Mucosa of stomach (tissue), 1 donor: Measurements from ENCODE around the gene F12.

Source experiments
- H3K27me3 ChIP-seq: one replicate; pipeline ENCODE4 v1.7.0; 2013; ENCODE audit warnings: mild to moderate bottlenecking, low read length; ENCODE audit not compliant: control insufficient read depth, insufficient read depth
- H3K36me3 ChIP-seq: one replicate; pipeline ENCODE4 v1.7.0; 2013; ENCODE audit warnings: low read length; ENCODE audit not compliant: control insufficient read depth, insufficient read depth
- H3K4me1 ChIP-seq: one replicate; pipeline ENCODE4 v1.7.0; 2013; ENCODE audit warnings: mild to moderate bottlenecking, low read length; ENCODE audit not compliant: control insufficient read depth, insufficient read depth
- H3K4me3 ChIP-seq: one replicate; pipeline ENCODE4 v1.7.0; 2013; ENCODE audit warnings: low read length
- H3K9ac ChIP-seq: one replicate; pipeline ENCODE4 v1.7.0; 2013; ENCODE audit warnings: mild to moderate bottlenecking, low read length, moderate library complexity
- H3K9me3 ChIP-seq: one replicate; pipeline ENCODE4 v1.7.0; 2013; ENCODE audit warnings: mild to moderate bottlenecking, low read length, moderate library complexity; ENCODE audit not compliant: control insufficient read depth
- donor health status: Pancreatic carcinoma.

Gene F12

GRCh38 chr5:177396807-177397206, 12.6 kb downstream of the F12 start:
- Histone ChIP-seq H3K9ac (no peak overlapping the region), H3K4me1 (peaks cover 12% of the 10 kb centered on the region), H3K27me3 (peaks cover 23% of the 10 kb centered on the region), H3K4me3 (no peak overlapping the region), H3K9me3 (no peaks in the 10 kb centered on the region), H3K36me3 (no peaks in the 10 kb centered on the region)

GRCh38 chr5:177396078-177396477, 13.3 kb downstream of the F12 start:
- Histone ChIP-seq H3K4me1 (peaks cover 12% of the 10 kb centered on the region), H3K36me3 (no peaks in the 10 kb centered on the region), H3K4me3 (no peak overlapping the region), H3K9ac (no peak overlapping the region), H3K9me3 (no peaks in the 10 kb centered on the region), H3K27me3 (peaks cover 15% of the 10 kb centered on the region)

GRCh38 chr5:177393990-177394389, 15.4 kb downstream of the F12 start:
- Histone ChIP-seq H3K27me3 (peaks cover 3% of the 10 kb centered on the region), H3K9ac (no peak overlapping the region), H3K36me3 (no peaks in the 10 kb centered on the region), H3K4me3 (no peak overlapping the region), H3K4me1 (peaks cover 7% of the 10 kb centered on the region), H3K9me3 (no peaks in the 10 kb centered on the region)

GRCh38 chr5:177393206-177393765, 16.1 kb downstream of the F12 start:
- Histone ChIP-seq H3K4me1 (peaks cover 7% of the 10 kb centered on the region), H3K27me3 (peaks cover 3% of the 10 kb centered on the region), H3K9ac (no peak overlapping the region)

GRCh38 chr5:177392765-177393164, 16.6 kb downstream of the F12 start:
- peaks cover 7% of the 10 kb centered on the region for H3K4me1 ChIP-seq
- H3K9ac ChIP-seq = no peak overlapping the region
- no peaks in the 10 kb centered on the region for H3K36me3 ChIP-seq
- peaks cover 3% of the 10 kb centered on the region for H3K27me3 ChIP-seq
- H3K9me3 ChIP-seq = no peaks in the 10 kb centered on the region
- no peak overlapping the region for H3K4me3 ChIP-seq

More at GRCh38 chr5:177393206-177393765, 16.1 kb downstream of the F12 start:
- Histone ChIP-seq H3K4me3 (no peak overlapping the region), H3K9me3 (no peaks in the 10 kb centered on the region), H3K36me3 (no peaks in the 10 kb centered on the region)

- H3K9me3 ChIP-seq = no peaks in the 10 kb centered on the region
- no peaks in the 10 kb centered on the region for H3K27me3 ChIP-seq
- no peak overlapping the region for H3K9ac ChIP-seq
- H3K4me1 ChIP-seq = peaks cover 7% of the 10 kb centered on the region
- no peak overlapping the region for H3K4me3 ChIP-seq
- H3K36me3 ChIP-seq = no peaks in the 10 kb centered on the region
Observed at GRCh38 chr5:177390363-177391300, 18.7 kb downstream of the F12 start.

- no peaks in the 10 kb centered on the region for H3K36me3 ChIP-seq
- no peaks in the 10 kb centered on the region for H3K9me3 ChIP-seq
- no peak overlapping the region for H3K4me3 ChIP-seq
- no peaks in the 10 kb centered on the region for H3K27me3 ChIP-seq
- H3K4me1 ChIP-seq = peaks cover 7% of the 10 kb centered on the region
- no peak overlapping the region for H3K9ac ChIP-seq
Observed at GRCh38 chr5:177389241-177390169, 19.9 kb downstream of the F12 start.

GRCh38 chr5:177388521-177389052, 20.8 kb downstream of the F12 start:
- Histone ChIP-seq H3K27me3 (no peaks in the 10 kb centered on the region), H3K4me1 (peaks cover 7% of the 10 kb centered on the region), H3K9me3 (no peaks in the 10 kb centered on the region), H3K36me3 (no peaks in the 10 kb centered on the region), H3K9ac (no peak overlapping the region), H3K4me3 (no peak overlapping the region)

GRCh38 chr5:177387405-177387804, 22.0 kb downstream of the F12 start:
- H3K4me1 ChIP-seq = peaks cover 7% of the 10 kb centered on the region
- H3K9me3 ChIP-seq = no peaks in the 10 kb centered on the region
- no peaks in the 10 kb centered on the region for H3K36me3 ChIP-seq
- no peak overlapping the region for H3K9ac ChIP-seq
- no peaks in the 10 kb centered on the region for H3K27me3 ChIP-seq
- H3K4me3 ChIP-seq = no peak overlapping the region

- H3K9me3 ChIP-seq = no peaks in the 10 kb centered on the region
- no peaks in the 10 kb centered on the region for H3K36me3 ChIP-seq
- no peak overlapping the region for H3K4me3 ChIP-seq
- H3K27me3 ChIP-seq = no peaks in the 10 kb centered on the region
- H3K9ac ChIP-seq = no peak overlapping the region
- peaks cover 7% of the 10 kb centered on the region for H3K4me1 ChIP-seq
Observed at GRCh38 chr5:177386542-177386941, 22.8 kb downstream of the F12 start.

- Histone ChIP-seq H3K9ac (no peak overlapping the region), H3K36me3 (no peaks in the 10 kb centered on the region), H3K27me3 (no peaks in the 10 kb centered on the region), H3K4me1 (peaks cover 5% of the 10 kb centered on the region), H3K4me3 (no peak overlapping the region), H3K9me3 (no peaks in the 10 kb centered on the region)
Observed at GRCh38 chr5:177385720-177386119, 23.6 kb downstream of the F12 start.
